Upper lobe of left lung (tissue), 6 donors: ENCODE measurements around the gene SLC25A21. TPM values are rescaled to one million over a fixed set of nuclear protein-coding genes. Genes with fewer than 3 reads are reported as not detected.

ENCODE experiments used
- ATAC-seq, 2 donors: fragments of 200-7000 bp; cut with Tn5 transposase; one replicate each; pipeline ENCODE4 v1.9.1; 2022; ENCODE audit warnings: mild to moderate bottlenecking in 2 of 2, moderate library complexity in 2 of 2; ENCODE audit not compliant: low FRiP score in 2 of 2
- DNase-seq, 2 donors: peaks; one replicate each; pipeline ENCODE4 v3.0.0-alpha.2; 2019 to 2020
- H3K27ac ChIP-seq, 4 donors: fragments of 200-600 bp; sonication (generic); one replicate each; pipeline ENCODE4 v1.5.1; 2016 to 2019
- H3K27me3 ChIP-seq, 4 donors: fragments of 200-600 bp; sonication (generic); one replicate each; pipeline ENCODE4 v1.5.1; 2017 to 2019
- H3K36me3 ChIP-seq, 4 donors: fragments of 200-600 bp; sonication (generic); one replicate each; pipeline ENCODE4 v1.5.1; 2016 to 2019
- H3K4me1 ChIP-seq, 4 donors: fragments of 200-600 bp; sonication (generic); one replicate each; pipeline ENCODE4 v1.5.1; 2018 to 2019
- H3K4me3 ChIP-seq, 4 donors: fragments of 200-600 bp; sonication (generic); one replicate each; pipeline ENCODE4 v1.5.1; 2017 to 2019; ENCODE audit warnings: mild to moderate bottlenecking in 2 of 4, moderate library complexity in 1 of 4
- H3K9me3 ChIP-seq, 4 donors: fragments of 200-600 bp; sonication (generic); one replicate each; pipeline ENCODE4 v1.5.1; 2018 to 2019
- CTCF ChIP-seq, 6 experiments: fragments of 450-650 bp in 4 of 6; fragments of 200-600 bp in 2 of 6; sonication (generic) in 2 of 6; IDR thresholded peaks; one replicate each; pipeline ENCODE4 v1.5.1; 2016 to 2019; ENCODE audit warnings: antibody characterized with exemption in 6 of 6
- EP300 ChIP-seq, 4 donors: sonication (generic); formaldehyde crosslinking; IDR thresholded peaks; one replicate each; pipeline ENCODE4 v1.5.1; 2017; ENCODE audit warnings: antibody characterized with exemption in 4 of 4, control low read depth in 2 of 4
- POLR2A ChIP-seq, 4 donors: fragments of 450-650 bp; IDR thresholded peaks; one replicate each; pipeline ENCODE4 v1.5.1; 2016 to 2017; ENCODE audit warnings: antibody characterized with exemption in 4 of 4, mild to moderate bottlenecking in 2 of 4
- POLR2AphosphoS5 ChIP-seq, 2 donors: sonication (generic); formaldehyde crosslinking; IDR thresholded peaks; one replicate each; pipeline ENCODE4 v1.5.1; 2017; ENCODE audit warnings: antibody characterized with exemption in 2 of 2
- WGBS, 2 donors: methylation state at CpG; one replicate each; pipeline ENCODE4 v1.1.5; 2017 to 2018; 5-methylcytosine and 5-hydroxymethylcytosine counted together
- total RNA-seq, 6 donors: library from RNA; depleted of rRNA in 4 of 6; stranded (reverse); fragments of >200 nt in 4 of 6; gene quantifications; one replicate each; pipeline versions ENCODE4 v1.1.0 to v1.2.1, GENCODE V29; 2016 to 2021
- donor health status: DM: no; HTN: no; CAD: no; lungs with moderate emphysema.
- donor health status: DM: no; HTN: yes; CAD: no; lungs with severe emphysema.

The SLC25A21 gene
- total RNA-seq, 6 donors from 2014 or later: 0.15 to 1.7 (median 0.30) TPM; not detected in 3

GRCh38 chr14:37172936-37173614 lies 669 bp upstream of the SLC25A21 start:
- ATAC-seq (no peak), DNase-seq (no peak)
- 62% methylated on average over 5 of the region's 5 CpGs for WGBS, 2 donors
- H3K4me1 ChIP-seq: peaks cover 6 to 18% (median 7%) of the 10 kb centered on the region in 4 donors
- H3K4me3 ChIP-seq: peak overlapping the region; percentile 53 to 74 (median 65)
- no peaks in the 10 kb centered on the region for H3K9me3 ChIP-seq
- no peak for TF ChIP-seq POLR2AphosphoS5 (IDR thresholded peaks at IDR 0.05)
- no peak for TF ChIP-seq CTCF (IDR thresholded peaks at IDR 0.05)
- TF ChIP-seq EP300 (IDR thresholded peaks at IDR 0.05): no peak
- TF ChIP-seq POLR2A (IDR thresholded peaks at IDR 0.05): no peak
- H3K27me3 ChIP-seq: no peaks in the 10 kb centered on the region
- H3K36me3 ChIP-seq: no peaks in the 10 kb centered on the region
- peak overlapping the region; percentile 85 to 96 (median 90) for H3K27ac ChIP-seq

- Histone ChIP-seq H3K27me3 (no peaks in the 10 kb centered on the region), H3K27ac (peak overlapping the region; percentile 85 to 96 (median 90)), H3K9me3 (no peaks in the 10 kb centered on the region), H3K4me1 (peaks cover 6 to 18% (median 7%) of the 10 kb centered on the region in 4 donors), H3K36me3 (no peaks in the 10 kb centered on the region), H3K4me3 (peak overlapping the region in 3 of 4 donors; percentile 53 to 74 (median 71))
- ATAC-seq (peak in 1 of 2 donors; percentile 20), DNase-seq (no peak)
- 7 to 9% methylated on average over 6 of the region's 6 CpGs for WGBS, 2 donors
- TF ChIP-seq CTCF (IDR thresholded peaks at IDR 0.05): no peak
- TF ChIP-seq POLR2AphosphoS5 (IDR thresholded peaks at IDR 0.05): no peak
- no peak for TF ChIP-seq POLR2A (IDR thresholded peaks at IDR 0.05)
- no peak for TF ChIP-seq EP300 (IDR thresholded peaks at IDR 0.05)
Measured at GRCh38 chr14:37171678-37172023, 755 bp downstream of the SLC25A21 start.

GRCh38 chr14:37170993-37171392 lies 1.4 kb downstream of the SLC25A21 start:
- Histone ChIP-seq H3K27me3 (no peaks in the 10 kb centered on the region), H3K36me3 (no peaks in the 10 kb centered on the region), H3K27ac (no peak overlapping the region), H3K4me1 (peaks cover 6 to 18% (median 7%) of the 10 kb centered on the region in 4 donors), H3K9me3 (no peaks in the 10 kb centered on the region), H3K4me3 (no peak overlapping the region)
- TF ChIP-seq EP300 (IDR thresholded peaks at IDR 0.05) (no peak), POLR2A (IDR thresholded peaks at IDR 0.05) (no peak), POLR2AphosphoS5 (IDR thresholded peaks at IDR 0.05) (no peak), CTCF (IDR thresholded peaks at IDR 0.05) (no peak)
- WGBS, 2 donors: 81 to 85% methylated on average over 10 of the region's 10 CpGs
- no peak for DNase-seq
- ATAC-seq: no peak

- no peaks in the 10 kb centered on the region for H3K36me3 ChIP-seq
- no peaks in the 10 kb centered on the region for H3K27me3 ChIP-seq
- ATAC-seq (no peak), DNase-seq (no peak)
- WGBS, 2 donors: 93 to 95% methylated on average over 8 of the region's 8 CpGs
- no peak overlapping the region for H3K27ac ChIP-seq
- no peak overlapping the region for H3K4me3 ChIP-seq
- no peaks in the 10 kb centered on the region for H3K9me3 ChIP-seq
- TF ChIP-seq POLR2AphosphoS5 (IDR thresholded peaks at IDR 0.05): no peak
- TF ChIP-seq EP300 (IDR thresholded peaks at IDR 0.05): no peak
- no peak for TF ChIP-seq CTCF (IDR thresholded peaks at IDR 0.05)
- TF ChIP-seq POLR2A (IDR thresholded peaks at IDR 0.05): no peak
- peaks cover 6 to 18% (median 7%) of the 10 kb centered on the region in 4 donors for H3K4me1 ChIP-seq
Measured at GRCh38 chr14:37170237-37170636, 2.2 kb downstream of the SLC25A21 start.

GRCh38 chr14:37168721-37169120 lies 3.7 kb downstream of the SLC25A21 start:
- 79 to 94% methylated on average over 4 of the region's 4 CpGs for WGBS, 2 donors
- no peak for ATAC-seq
- DNase-seq: no peak

More at GRCh38 chr14:37168721-37169120, 3.7 kb downstream of the SLC25A21 start:
- Histone ChIP-seq H3K4me1 (peaks cover 6 to 10% (median 7%) of the 10 kb centered on the region in 4 donors), H3K9me3 (no peaks in the 10 kb centered on the region), H3K27ac (no peak overlapping the region), H3K4me3 (no peak overlapping the region), H3K36me3 (no peaks in the 10 kb centered on the region), H3K27me3 (no peaks in the 10 kb centered on the region)
- TF ChIP-seq POLR2AphosphoS5 (IDR thresholded peaks at IDR 0.05) (no peak), CTCF (IDR thresholded peaks at IDR 0.05) (no peak), EP300 (IDR thresholded peaks at IDR 0.05) (no peak)
